Natural killer cell (primary cell): ENCODE results near the gene RTCA. TPM values are rescaled to one million over a fixed set of nuclear protein-coding genes. Genes with fewer than 3 reads are reported as not detected.
"Not testable (repeated sequence)": the region's sequence is repeated elsewhere in the genome, so short reads cannot be mapped to it uniquely, and the experiment has no call there.

ENCODE experiments used
- ATAC-seq, 3 donors: fragments of 150-1000 bp in 2 of 3; fragments of 200-7000 bp in 1 of 3; cut with Tn5 transposase; 1 replicate in 1 of 3; 2 replicates in 2 of 3; pipeline ENCODE4 v1.10.0; 2021; ENCODE audit warnings: mild to moderate bottlenecking in 2 of 3, moderate library complexity in 2 of 3
- DNase-seq, 2 donors: peaks; one replicate each; pipeline versions ENCODE4 v3.0.0 to v3.0.0-alpha.2; 2013 to 2021; ENCODE audit warnings: mixed read lengths in 1 of 2
- H3K27ac ChIP-seq: one replicate; pipeline ENCODE4 v1.5.1; 2013; ENCODE audit warnings: mild to moderate bottlenecking, low read length
- H3K27me3 ChIP-seq: one replicate; pipeline ENCODE4 v1.6.1; 2013; ENCODE audit warnings: low read length; ENCODE audit not compliant: control insufficient read depth, insufficient read depth
- H3K36me3 ChIP-seq: one replicate; pipeline ENCODE4 v1.6.1; 2013; ENCODE audit warnings: low read length; ENCODE audit not compliant: control insufficient read depth, insufficient read depth
- H3K4me1 ChIP-seq: one replicate; pipeline ENCODE4 v1.6.1; 2013; ENCODE audit warnings: low read length; ENCODE audit not compliant: control insufficient read depth, insufficient read depth
- H3K4me3 ChIP-seq: one replicate; pipeline ENCODE4 v1.5.1; 2013; ENCODE audit warnings: low read length
- H3K9me3 ChIP-seq: one replicate; pipeline ENCODE4 v1.6.1; 2013; ENCODE audit warnings: low read length; ENCODE audit not compliant: control insufficient read depth, insufficient read depth
- H3K27ac Mint-ChIP-seq, 2 donors: one replicate each; pipeline ENCODE4 v1.8.0; 2022; ENCODE audit warnings: mild to moderate bottlenecking in 2 of 2, mixed read lengths in 2 of 2, moderate library complexity in 1 of 2
- H3K27me3 Mint-ChIP-seq, 2 donors: one replicate each; pipeline ENCODE4 v1.8.0; 2022; ENCODE audit warnings: low read depth in 2 of 2, mixed read lengths in 2 of 2
- H3K36me3 Mint-ChIP-seq: one replicate; pipeline ENCODE4 v1.8.0; 2022; ENCODE audit warnings: mixed read lengths
- H3K4me1 Mint-ChIP-seq, 2 donors: one replicate each; pipeline ENCODE4 v1.8.0; 2022; ENCODE audit warnings: mixed read lengths in 2 of 2
- H3K4me3 Mint-ChIP-seq: one replicate; pipeline ENCODE4 v1.8.0; 2022; ENCODE audit warnings: mild to moderate bottlenecking, moderate library complexity, mixed read lengths
- H3K9me3 Mint-ChIP-seq, 2 donors: one replicate each; pipeline ENCODE4 v1.8.0; 2022; ENCODE audit warnings: mixed read lengths in 2 of 2
- WGBS: methylation state at CpG from one replicate; pipeline ENCODE4 v1.1.7; 2013; ENCODE audit warnings: missing lambda C conversion rate; ENCODE audit not compliant: insufficient coverage; 5-methylcytosine and 5-hydroxymethylcytosine counted together
- intact Hi-C: fragments of 100-400 bp; cut with micrococcal nuclease; formaldehyde crosslinking; loops from one replicate; pipeline ENCODE4 v1.14.2; 2022
- total RNA-seq, 4 donors: library from RNA; stranded (reverse); fragments of 120-200 nt in 1 of 4; gene quantifications; one replicate each; pipeline versions ENCODE4 v1.2.3 to v1.2.4, GENCODE V29; 2013 to 2022
- TF ChIP-seq, protein P1 (sequence below): fragments of 200-600 bp; IDR thresholded peaks from one replicate; pipeline ENCODE4 v1.8.0; 2022; ENCODE audit warnings: antibody characterized with exemption

The RTCA gene
- total RNA-seq, 3 donors from 2014 or later (not counting 1 experiment from before 2014, with no cell fraction given): 49.3 to 60.8 (median 52.3) TPM

DNA sequence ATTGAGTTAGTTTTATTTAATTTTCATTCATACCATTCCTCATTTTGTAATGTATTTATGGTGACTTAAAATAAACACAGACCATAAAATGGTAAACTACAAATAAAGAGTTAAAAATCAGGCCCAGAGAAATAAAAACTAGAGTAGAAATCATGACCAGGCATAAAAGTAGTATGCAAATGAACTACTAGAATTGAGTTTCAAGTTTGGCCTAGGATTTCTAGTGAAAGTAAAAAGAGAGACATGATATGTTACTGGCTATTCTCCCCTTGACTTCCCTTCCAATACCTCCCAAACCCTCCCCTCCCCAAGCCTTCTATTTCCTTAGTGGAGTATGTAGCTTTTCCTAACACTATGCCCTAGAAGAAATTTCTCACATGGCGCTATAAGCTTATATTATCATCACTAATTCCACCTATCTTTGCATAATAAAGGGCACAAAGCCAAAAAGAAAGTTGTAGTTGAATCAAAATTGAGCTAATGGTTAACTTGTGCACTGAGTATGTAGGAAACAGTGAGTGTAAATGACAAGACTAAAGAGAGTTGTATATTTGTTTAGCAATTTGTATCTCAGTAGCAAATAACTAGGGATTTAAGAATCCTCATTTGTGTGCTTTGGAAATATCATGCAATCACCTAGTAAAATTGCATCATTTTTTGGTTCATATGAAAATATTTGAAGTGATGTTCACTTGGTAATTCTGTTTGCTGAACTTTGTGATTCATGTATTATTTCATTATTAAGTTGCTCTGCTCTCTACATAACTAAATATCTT, 56.6 kb downstream of the RTCA start:
- peaks cover 9% of the 10 kb centered on the region for H3K9me3 ChIP-seq
- H3K4me1 Mint-ChIP-seq: no peaks in the 10 kb centered on the region
- TF ChIP-seq, protein P1, sequence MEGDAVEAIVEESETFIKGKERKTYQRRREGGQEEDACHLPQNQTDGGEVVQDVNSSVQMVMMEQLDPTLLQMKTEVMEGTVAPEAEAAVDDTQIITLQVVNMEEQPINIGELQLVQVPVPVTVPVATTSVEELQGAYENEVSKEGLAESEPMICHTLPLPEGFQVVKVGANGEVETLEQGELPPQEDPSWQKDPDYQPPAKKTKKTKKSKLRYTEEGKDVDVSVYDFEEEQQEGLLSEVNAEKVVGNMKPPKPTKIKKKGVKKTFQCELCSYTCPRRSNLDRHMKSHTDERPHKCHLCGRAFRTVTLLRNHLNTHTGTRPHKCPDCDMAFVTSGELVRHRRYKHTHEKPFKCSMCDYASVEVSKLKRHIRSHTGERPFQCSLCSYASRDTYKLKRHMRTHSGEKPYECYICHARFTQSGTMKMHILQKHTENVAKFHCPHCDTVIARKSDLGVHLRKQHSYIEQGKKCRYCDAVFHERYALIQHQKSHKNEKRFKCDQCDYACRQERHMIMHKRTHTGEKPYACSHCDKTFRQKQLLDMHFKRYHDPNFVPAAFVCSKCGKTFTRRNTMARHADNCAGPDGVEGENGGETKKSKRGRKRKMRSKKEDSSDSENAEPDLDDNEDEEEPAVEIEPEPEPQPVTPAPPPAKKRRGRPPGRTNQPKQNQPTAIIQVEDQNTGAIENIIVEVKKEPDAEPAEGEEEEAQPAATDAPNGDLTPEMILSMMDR: no peak
- no peaks in the 10 kb centered on the region for H3K36me3 ChIP-seq
- H3K27ac ChIP-seq: no peak overlapping the region
- H3K4me3 Mint-ChIP-seq: no peak overlapping the region
- peaks cover 5 to 6% of the 10 kb centered on the region in 2 donors for H3K9me3 Mint-ChIP-seq
- ATAC-seq (no peak), DNase-seq (no peak)
- peaks cover 10% of the 10 kb centered on the region for H3K36me3 Mint-ChIP-seq
- no peak overlapping the region for H3K4me3 ChIP-seq
- H3K27me3 Mint-ChIP-seq: no peaks in the 10 kb centered on the region
- no peak overlapping the region for H3K27ac Mint-ChIP-seq
- H3K4me1 ChIP-seq: no peaks in the 10 kb centered on the region
- intact Hi-C loops: no loop called here
- H3K27me3 ChIP-seq: no peaks in the 10 kb centered on the region
- WGBS: no CpG with 5 or more reads among the region's 1 CpG

DNA sequence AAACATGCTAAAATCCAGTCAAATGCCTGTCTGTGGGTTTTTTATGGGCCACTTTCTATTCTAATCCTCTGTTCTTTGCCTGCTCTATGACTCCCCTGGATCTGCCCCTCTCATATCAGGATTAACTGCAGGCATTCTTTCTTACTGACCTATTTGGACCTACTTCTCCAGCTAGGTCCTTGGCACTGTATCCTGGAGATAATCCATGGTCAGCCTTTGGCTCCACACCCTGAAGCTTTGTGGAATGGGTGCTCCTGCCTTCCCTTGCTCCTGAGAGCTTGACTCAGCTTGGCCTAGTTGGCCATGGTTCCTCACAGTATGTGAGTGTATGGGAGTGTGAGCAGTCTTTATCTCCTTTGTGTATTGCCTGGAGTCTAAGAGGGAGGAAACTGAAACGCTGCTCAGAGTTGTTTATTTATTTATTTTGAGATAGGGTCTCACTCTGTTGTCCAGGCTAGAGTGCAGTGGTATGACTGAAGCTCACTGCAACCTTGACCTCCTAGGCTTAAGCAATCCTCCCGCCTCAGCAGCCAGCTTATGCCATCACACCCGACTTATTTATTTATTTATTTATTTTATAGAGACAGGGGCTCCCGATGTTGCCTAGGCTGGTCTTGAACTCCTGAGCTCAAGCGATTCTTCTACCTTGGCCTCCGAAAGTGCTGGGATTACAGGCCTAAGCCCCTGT, 57.5 kb downstream of the RTCA start:
- DNase-seq (no peak), ATAC-seq (no peak)
- WGBS: 94% methylated on average over 4 of the region's 6 CpGs

DNA sequence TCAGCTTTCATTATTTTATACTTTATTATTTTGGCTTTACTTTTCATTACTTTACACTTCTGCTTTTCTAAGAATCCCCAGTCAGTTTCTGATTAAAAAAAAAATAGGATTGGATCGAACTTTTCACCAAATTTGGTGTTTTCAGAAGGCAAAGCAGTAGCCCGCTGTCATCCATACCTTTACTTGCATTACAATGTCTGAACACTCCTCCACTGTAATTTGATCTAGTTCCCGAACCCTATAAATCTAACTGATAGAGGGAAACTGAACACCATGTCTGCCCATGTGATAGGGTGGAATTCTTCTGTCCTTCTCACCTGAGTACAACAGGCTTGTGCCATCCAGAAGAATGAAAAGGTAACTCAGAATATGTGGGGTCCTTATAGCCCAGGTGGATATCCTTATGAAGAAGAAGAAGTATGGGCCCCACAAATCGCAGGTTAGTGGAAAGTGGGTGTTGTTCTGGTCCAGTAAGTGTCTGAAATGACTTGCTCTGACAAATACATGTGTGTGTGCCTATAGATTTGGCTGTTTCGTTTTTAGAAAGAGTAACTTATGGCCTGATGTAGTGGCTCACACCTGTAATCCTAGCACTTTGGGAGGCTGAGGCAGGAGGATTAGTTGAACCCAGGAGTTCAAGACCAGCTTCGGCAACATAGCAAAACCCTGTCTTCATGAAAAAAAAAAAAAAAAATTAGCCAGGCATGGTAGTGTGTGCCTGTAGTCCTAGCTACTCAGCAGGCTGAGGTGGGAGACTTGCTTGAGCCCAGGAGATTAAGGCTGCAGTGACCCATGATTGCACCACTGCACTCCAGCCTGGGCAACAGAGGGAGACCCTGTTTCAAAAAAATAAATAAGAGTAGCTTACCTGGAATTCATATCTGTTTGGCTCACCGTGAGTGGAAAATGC, 59.7 kb downstream of the RTCA start:
- Histone ChIP-seq H3K4me1 (no peaks in the 10 kb centered on the region), H3K9me3 (no peaks in the 10 kb centered on the region), H3K27ac (no peak overlapping the region), H3K27me3 (no peaks in the 10 kb centered on the region), H3K4me3 (no peak overlapping the region), H3K36me3 (no peaks in the 10 kb centered on the region)
- no peaks in the 10 kb centered on the region for H3K36me3 Mint-ChIP-seq
- no peaks in the 10 kb centered on the region for H3K27me3 Mint-ChIP-seq
- no peaks in the 10 kb centered on the region for H3K4me1 Mint-ChIP-seq
- no peak for ATAC-seq
- H3K27ac Mint-ChIP-seq: no peak overlapping the region
- WGBS: 86% methylated on average over 7 of the region's 7 CpGs
- no peak overlapping the region for H3K4me3 Mint-ChIP-seq
- TF ChIP-seq, protein P1: no peak
- no peaks in the 10 kb centered on the region for H3K9me3 Mint-ChIP-seq
- intact Hi-C loops: no loop called here
- DNase-seq: no peak

More for the DNA sequence above, 57.5 kb downstream of the RTCA start:
- Mint-ChIP-seq H3K4me3 (no peak overlapping the region), H3K27ac (no peak overlapping the region), H3K4me1 (no peaks in the 10 kb centered on the region), H3K36me3 (peaks cover 10% of the 10 kb centered on the region), H3K9me3 (peaks cover 5 to 6% of the 10 kb centered on the region in 2 donors), H3K27me3 (no peaks in the 10 kb centered on the region)
- intact Hi-C loops: no loop called here
- TF ChIP-seq, protein P1: no peak
- H3K27ac ChIP-seq: no peak overlapping the region
- H3K4me1 ChIP-seq: no peaks in the 10 kb centered on the region
- no peaks in the 10 kb centered on the region for H3K36me3 ChIP-seq
- no peaks in the 10 kb centered on the region for H3K27me3 ChIP-seq
- peaks cover 9% of the 10 kb centered on the region for H3K9me3 ChIP-seq
- H3K4me3 ChIP-seq: no peak overlapping the region

GRCh38 chr1:100326325-100326670, 60.3 kb downstream of the RTCA start:
- not testable (repeated sequence) for H3K36me3 Mint-ChIP-seq

More at GRCh38 chr1:100326325-100326670, 60.3 kb downstream of the RTCA start:
- H3K36me3 ChIP-seq, DNase-seq, H3K4me3 Mint-ChIP-seq, H3K27me3 Mint-ChIP-seq, H3K4me1 ChIP-seq, H3K9me3 Mint-ChIP-seq, H3K27ac ChIP-seq, ATAC-seq, H3K27me3 ChIP-seq, intact Hi-C loops, H3K4me3 ChIP-seq, H3K27ac Mint-ChIP-seq, H3K4me1 Mint-ChIP-seq, H3K9me3 ChIP-seq: not testable (repeated sequence)
- WGBS: no CpG with 5 or more reads among the region's 1 CpG
